Right renal pelvis (tissue), 4 donors: ENCODE measurements around the gene PSD. TPM values are rescaled to one million over a fixed set of nuclear protein-coding genes. Genes with fewer than 3 reads are reported as not detected.

Experiments
- DNase-seq, 4 donors: peaks; one replicate each; pipeline ENCODE4 v3.0.0-alpha.2; 2013; ENCODE audit warnings: low read depth in 4 of 4, low spot score in 3 of 4, missing footprints in 1 of 4
- polyA plus RNA-seq, 4 donors: library from polyadenylated mRNA; unstranded; fragments of 120-200 nt; gene quantifications; one replicate each; pipeline ENCODE4 v1.2.1, GENCODE V29; 2013; ENCODE audit not compliant: insufficient read length in 4 of 4

PSD gene
- polyA plus RNA-seq, 4 donors, result 7.3 to 13.6 (median 9.3) TPM

DNA sequence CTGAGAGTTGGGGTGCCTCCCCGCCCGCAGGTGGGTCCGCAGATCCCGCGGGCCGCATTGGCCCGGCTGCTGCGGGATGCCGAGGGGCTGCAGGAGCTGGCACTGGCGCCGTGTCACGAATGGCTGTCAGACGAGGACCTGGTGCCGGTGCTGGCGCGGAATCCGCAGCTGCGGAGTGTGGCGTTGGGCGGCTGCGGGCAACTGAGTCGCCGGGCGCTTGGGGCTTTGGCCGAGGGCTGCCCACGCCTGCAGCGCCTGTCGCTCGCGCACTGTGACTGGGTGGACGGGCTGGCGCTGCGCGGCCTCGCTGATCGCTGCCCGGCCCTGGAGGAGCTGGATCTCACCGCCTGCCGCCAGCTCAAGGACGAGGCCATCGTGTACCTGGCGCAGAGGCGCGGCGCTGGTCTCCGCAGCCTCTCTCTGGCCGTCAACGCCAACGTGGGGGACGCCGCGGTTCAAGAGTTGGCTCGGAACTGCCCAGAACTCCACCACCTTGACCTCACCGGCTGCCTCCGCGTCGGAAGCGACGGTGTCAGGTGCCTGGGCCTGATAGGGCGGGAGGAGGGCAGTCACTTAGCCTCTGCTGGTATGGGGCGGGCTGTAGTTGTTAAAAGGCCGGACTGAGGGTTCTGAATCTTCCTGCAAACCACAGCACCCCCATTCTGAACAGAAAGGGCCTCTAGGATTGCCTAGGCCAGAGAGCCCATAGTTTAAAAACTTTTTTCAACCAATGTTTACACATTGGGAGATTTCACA lies 3.4 kb upstream of the PSD start:
- no peak for DNase-seq

GRCh38 chr10:102421507-102421756 lies 2.8 kb upstream of the PSD start:
- DNase-seq, result no peak

GRCh38 chr10:102420714-102421506 lies 2.3 kb upstream of the PSD start, which contains the start of gene FBXL15:
TSS of gene FBXL15 (plus strand) at chr10:102420836. CDS start at chr10:102421130, 294 bp downstream.
- peak; percentile 97 to 99 (median 97) for DNase-seq

DNA sequence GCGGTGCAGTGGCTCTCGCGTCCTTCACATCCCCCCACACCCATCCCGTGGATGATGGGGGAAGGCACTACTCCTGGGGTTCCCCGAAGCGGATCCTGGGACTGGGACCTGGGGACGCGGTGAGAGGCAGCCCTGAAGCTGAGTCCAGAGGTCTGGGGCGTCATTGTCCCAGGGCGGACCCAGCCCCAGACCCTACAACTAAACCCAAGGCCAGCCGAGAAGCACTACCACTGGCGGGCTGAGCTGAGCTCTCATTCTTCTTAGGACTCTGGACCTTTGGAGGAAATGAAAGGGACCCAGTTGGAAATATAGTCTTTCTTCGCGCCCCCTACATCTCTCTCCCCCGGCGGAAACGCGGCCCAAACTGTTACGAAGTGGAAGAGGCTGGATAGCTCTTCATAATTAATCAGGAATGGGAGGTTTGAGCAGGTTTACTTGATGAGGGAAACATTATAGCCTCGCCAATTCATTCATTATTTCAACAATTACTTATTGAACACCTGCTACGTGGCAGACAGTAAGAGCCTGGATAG lies 1.7 kb upstream of the PSD start:
- no peak for DNase-seq

DNA sequence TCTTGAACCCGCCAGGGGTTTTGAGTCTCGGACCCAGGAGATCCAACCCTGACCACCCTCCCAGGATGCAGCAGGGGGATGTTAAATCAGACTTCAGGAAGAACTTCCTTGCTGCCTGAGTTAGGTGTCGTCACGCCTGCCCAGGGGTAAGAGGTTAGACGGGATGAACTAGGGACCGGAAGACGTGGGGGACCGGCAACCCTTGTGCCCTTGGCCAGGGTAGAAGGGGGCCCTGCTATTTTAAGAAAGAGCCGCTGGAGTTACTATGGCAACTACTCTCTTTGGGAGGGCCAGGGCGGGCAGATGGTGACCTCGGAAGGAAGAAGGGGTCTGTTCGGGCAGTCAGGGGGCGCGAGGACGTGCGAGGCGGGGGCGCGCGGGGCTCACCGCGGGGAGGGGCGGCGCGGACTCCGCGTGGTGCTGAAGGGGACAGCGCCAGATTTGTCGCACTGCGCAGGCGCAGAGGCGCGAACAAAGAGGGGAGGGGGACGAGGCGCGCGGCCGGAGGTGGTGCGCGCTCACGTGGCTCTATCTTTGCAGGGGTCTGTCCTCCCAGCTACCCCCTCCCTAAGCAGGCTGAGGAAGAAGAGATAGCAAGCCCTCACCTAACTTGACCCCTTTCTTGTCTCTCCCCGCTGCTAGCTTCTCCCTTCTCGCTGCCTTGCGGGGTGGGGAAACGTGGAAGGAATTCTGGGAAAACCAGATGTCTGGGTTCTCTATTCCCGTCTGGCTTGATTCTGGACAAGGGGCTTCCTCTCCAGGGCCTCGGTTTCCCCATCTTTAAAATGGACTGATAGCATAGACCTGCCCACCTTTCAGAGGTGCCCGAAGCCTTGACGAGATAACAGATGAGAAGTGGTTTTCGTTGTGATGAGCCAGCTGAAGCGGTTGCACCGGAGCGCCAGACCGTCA lies 940 bp upstream of the PSD start:
- no peak for DNase-seq

GRCh38 chr10:102416695-102417094 lies 1.9 kb downstream of the PSD start:
- DNase-seq, result no peak

- no peak for DNase-seq
Measured at GRCh38 chr10:102416283-102416682, 2.3 kb downstream of the PSD start.

DNA sequence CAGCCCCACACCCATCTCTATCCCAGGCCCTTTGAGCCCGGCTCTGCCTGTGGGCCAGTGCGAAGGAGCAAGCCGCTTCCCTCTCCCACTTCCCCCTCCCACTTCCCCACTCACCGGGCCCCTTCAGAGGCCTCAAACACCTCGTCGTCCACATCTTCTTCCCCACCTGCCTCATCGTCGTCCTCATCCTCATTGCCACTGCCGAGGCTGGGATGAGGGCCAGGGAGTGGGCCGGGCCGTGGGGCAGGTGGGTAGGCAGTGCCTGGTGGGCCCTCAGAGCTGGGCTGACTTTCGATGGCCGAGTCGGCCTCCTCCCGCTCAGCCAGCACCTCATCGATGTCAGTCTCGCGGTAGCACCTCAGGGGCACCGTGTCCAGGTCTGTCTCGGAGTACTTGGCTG lies 3.8 kb downstream of the PSD start:
- no peak for DNase-seq

- DNase-seq, result no peak
Measured at GRCh38 chr10:102413806-102414561, 4.6 kb downstream of the PSD start.

- DNase-seq, result no peak
Measured at GRCh38 chr10:102413053-102413705, 5.4 kb downstream of the PSD start.

DNA sequence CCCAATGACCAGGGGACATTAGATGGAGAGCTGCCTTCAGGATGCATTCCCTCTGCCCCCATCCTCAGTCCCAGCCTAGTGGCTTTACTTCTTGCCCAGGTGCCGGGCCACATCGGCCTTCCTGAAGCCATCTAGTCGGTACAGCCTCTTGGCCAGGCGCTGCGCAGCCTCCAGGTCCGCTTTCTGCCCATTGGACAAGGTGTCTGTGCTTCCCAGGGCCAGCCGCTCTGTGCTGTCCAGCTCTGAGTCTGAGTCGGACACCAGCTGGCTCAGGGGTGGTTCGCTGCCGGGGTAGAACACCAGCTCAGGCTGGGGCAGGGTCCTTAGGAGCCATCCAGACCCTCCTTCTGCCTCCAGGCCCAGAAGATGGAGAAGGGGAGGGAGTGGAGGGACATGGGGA lies 6.3 kb downstream of the PSD start:
- DNase-seq, result no peak

DNA sequence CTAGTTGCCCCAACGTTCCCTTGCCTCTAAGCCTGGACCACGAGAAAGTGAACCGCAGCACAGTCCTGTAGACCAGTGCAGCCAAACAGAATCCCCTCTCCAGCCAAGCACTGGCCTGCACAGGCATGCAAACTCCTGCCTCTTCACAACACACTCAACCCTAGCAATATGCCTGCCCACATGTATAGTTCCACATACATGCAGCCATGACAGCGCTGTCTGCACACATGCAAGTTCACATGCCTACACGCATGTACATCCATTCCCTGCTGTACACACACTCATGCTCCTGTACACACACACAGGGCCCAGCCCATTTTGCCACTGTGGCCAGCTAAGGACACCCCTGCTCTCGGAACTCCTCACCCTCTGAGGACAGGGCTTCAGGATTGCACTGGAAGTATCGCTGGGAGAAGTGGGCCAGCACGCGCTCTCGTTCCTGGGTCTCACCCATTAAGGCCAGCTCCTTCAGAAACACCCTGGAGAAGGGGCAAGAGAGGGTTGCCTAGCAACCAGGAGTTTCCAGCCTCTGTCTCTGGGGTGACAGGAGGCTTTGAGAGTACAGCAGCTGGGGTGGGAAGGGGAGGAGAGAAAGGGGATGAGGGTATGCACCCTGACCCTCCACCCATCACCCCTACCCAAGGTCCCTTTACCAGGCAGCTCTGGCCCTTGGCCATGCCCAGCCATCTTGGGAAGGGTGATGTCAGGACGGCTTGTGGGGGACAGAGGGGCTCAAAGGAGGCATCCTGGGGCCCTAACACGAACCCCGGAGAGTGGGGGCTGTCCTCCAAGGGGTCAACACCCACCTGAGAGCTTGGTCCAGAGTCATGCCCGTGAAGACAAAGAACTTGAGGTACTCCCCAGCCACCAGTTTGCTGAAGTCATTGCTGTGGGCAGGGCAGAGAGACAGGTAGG lies 7.0 kb downstream of the PSD start:
- no peak for DNase-seq

DNA sequence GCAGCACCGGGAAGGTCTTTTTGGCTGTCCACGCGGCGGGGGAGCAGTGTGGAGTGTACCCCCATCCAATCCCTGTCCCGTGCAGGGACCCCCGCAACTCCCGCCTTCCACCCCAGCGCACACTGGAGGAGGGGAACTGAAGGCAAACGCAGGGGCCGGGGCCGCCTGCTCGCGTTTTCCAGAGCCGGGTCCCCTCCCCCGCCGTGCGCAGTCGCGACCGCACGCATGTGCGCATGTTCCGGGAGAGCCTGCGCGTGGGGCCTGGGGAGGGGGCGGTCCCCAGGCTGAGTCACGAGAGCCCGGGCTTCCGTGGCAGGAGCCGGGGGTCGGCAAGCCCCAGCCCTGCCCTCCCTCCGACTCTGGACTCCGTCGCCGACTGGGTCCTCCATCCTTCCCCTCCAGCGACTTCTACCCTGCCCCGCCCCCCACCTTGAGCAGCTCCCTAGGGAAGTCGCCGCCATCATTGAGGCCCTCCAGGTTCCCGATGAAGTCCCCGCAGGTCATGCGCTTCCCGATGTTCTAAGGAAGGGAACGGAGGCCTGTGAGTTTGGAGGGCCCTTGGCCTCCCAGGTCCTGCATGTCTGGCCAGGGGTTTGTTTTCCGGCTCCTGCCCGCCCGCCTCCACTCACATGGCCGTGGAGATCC lies 8.0 kb downstream of the PSD start:
- no peak for DNase-seq

DNA sequence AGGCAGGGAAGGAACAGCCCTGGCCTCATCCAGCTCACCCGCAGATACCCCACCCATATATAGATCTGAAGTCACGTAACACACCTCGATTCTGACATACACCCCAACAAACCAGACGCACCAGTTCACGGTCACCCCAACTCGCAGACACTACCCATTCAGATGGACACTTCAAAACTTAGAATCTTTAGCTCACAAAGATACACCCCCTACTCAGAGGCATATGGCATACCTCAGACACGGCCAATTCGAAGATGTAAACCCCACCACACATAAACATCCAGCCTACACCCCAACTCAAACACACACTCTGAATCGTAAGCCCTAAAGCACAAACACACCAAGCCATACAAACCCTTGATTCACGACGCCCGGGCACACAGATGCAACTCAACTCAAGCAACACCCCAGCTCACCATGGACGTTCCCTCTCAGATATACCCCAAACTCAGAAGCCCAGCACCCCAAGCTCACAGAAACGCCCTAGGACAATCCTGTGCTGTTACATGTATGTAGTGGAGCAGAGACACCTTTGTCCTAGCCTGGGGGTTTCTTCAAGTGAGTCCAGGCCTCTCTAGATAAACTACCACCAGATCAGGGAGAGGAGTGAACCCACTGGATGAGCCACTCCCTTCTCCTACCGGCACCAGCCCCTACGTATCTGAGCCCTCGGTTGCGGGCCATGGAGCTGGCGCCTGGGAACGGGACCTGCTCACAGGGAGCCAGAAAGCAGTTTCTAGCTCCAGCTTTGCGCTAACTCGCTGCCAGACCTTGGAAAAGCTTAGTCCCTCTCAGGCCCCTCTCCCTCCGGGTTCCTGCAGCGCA lies 8.8 kb downstream of the PSD start:
- no peak for DNase-seq

- DNase-seq, result no peak
Measured at GRCh38 chr10:102408728-102409603, 9.6 kb downstream of the PSD start.

GRCh38 chr10:102408131-102408727 lies 10.4 kb downstream of the PSD start:
- DNase-seq, result no peak
